HG03575 (cell line): Measurements from ENCODE around the gene INTS1.

Experiments used
- ATAC-seq: cut with Tn5 transposase; IDR thresholded peaks from one replicate; pipeline ENCODE4 v1.9.1; 2021; ENCODE audit not compliant: unreplicated experiment, insufficient number of reproducible peaks, low FRiP score; ENCODE audit errors: extremely low read depth

Gene INTS1

DNA sequence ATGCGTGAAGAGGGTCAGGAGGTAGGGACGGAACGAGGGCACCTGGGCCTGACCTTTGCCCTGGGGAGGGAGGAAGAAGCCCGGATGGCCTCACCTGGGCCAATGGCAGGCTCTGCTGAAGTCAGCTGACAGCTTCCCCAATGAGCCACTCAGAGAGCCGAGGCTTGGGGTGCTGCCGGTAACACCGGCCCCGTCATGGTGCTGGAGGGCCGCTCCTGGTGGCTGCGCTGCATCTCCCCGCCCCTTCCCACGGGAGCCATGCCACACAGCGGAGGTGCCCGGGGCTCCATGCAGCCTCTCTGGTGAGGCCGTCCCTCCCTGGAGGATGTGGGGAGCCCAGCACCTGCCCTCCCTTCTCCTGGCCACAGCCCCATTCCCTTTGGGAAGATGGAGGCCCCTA, 27.3 kb downstream of the INTS1 start:
- no peak for ATAC-seq

DNA sequence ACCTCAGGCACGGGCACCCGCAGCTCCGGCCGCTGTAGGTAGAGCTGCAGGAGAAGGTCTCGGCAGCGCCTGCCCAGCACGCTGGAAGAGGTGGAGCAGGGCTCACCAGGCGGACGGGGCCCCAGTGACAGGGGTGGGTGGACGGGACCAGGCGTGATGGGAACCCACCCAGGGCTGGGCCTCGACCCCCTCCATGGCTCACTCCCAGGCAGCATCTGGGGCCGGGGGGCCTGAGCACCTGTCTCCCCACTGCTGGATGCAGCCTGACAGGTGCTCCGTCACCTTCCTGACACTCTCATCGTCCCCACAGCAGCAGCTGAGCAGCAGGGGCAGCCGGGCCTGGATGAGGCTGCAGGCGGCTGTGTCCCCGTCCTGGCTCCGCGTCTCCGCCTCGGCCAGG, 28.2 kb downstream of the INTS1 start:
- ATAC-seq, result no peak

DNA sequence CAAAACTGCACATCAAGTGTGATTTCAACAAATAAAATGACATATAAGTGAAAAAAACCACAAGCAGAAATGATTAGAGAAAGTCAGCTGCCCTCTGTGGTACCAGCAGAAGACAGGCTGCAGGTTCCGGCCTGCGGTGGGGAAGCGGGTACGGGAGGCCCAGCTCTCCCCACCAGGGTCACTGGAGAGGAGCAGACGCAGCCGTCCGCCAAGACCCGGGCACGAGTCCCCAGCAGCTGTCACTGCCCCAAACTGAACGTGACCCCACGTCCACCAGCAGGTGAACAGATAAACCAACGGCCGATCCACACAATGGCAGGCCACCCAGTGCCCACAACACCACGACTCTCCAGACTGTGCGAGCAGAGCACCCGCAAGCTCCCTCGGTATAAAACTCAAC, 28.8 kb downstream of the INTS1 start:
- ATAC-seq, result no peak

DNA sequence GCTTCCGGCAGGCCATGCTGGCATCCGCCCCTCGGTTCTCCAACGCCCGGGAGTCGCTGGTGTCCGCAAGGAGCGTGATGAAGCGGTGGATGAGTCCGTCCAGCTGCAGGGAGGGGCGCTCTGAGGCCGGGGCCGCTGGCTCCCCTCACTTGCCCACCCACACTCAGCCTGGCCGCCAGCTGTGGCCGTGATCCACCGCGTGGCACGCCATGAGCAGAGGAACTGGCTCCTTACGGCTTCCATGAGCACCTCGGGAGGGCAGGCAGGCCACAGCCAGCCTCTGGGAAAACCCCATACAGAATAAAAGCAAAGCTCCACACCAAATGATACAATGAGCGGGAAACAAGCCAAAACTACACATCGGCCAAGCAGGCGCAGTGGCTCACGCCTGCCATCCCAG, 29.5 kb downstream of the INTS1 start:
- no peak for ATAC-seq

DNA sequence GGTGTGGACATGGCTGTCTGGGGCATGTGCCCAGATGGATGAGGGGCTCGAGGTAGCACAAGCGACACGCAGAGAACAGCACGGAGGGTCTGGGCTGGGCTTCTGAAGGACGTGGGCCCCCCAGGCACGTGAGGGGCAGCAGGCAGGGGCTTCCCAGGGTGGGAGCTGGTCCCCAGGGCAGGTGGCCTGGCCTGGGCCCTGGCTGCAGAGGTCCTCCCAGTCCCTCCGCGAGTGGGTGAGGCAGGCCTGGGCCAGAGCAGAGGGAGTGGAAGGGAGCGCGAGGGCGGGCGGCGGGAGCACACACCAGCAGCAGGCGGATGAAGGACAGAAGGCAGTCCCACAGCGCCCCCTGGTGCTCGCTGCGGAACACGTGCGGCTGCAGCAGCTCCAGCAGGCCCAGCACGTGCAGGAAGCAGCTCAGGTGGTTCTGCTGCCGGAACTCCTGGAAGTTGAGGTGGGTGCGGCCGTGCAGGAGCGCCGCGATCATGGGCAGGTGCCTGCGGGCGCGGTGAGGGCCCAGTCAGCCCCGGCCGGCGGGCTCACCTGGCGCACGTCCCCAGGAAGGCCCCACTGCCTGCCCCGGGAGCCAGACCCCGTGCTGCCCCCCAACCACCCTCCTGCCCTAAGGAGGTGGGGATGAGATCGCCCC, 30.2 kb downstream of the INTS1 start:
- no peak for ATAC-seq

DNA sequence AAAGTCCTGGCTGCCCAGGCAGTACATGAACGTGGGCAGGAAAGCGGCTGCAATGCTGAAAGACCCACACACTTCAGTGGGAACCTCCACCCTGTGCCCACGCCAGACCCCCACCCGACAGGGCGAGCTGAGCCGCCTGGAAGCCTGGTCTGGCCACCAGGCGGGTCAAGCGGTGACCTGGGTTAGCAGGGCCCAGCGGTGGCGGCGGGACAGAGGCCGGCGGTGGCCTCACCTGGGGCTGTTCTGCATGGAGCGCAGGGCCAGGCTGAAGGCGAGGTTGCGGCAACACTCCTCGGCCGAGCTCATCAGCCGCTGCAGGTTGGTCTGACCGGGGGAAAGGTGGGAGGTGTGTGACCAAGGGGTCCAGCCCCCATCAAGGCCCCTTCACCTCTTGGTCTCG, 33.3 kb downstream of the INTS1 start:
- ATAC-seq, result no peak

DNA sequence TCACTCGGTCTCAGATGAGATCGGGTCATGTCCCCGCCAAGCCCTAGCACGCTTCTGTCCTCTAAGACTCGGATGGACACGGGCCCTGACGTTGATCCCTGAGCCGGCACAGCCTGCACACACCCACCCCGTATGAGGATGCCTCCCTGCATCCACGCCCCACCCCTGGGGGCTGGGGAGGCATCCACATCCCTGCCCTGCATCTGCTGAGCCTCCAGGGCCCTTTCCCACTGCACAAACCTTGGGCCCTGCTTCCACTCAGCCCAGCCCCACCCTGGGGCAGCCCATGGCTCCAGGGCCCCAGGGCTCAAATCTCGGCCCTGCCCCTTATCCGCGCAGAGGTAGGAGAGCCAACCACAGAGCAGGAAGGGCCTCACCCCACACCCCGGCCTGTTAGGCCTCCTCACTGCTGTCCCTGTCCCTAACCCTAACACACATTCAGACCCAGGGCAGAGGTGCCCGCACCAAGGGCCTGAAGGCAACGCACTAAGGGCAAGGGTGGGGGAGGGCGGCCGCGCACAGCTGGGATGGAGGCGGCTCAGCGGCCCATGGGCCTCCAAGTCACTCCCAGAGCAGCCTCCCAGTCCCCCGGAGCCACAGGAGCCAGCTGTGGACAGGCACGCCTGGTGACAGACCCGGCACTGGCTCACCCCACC, 35.4 kb downstream of the INTS1 start:
- no peak for ATAC-seq

DNA sequence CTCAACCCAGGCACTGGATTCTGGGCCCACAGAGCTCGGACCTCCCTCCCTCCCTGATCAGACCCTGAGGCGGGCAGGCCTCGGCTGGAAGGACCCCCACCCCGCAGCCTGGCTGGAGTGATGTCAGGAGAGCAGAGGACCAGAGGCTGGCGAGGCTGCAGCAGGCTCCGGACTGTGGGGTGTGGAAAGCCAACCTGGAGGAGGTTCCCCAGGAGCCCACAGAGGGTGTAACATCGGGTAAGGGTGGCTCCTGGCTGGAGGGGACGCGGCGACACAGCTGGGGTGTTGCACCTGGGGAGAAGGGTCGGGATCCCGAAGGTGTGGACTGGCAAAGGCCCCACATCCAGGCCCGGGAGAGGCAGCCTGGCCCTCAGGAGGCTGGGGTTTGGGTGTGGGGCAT, 36.0 kb downstream of the INTS1 start:
- ATAC-seq, result no peak

DNA sequence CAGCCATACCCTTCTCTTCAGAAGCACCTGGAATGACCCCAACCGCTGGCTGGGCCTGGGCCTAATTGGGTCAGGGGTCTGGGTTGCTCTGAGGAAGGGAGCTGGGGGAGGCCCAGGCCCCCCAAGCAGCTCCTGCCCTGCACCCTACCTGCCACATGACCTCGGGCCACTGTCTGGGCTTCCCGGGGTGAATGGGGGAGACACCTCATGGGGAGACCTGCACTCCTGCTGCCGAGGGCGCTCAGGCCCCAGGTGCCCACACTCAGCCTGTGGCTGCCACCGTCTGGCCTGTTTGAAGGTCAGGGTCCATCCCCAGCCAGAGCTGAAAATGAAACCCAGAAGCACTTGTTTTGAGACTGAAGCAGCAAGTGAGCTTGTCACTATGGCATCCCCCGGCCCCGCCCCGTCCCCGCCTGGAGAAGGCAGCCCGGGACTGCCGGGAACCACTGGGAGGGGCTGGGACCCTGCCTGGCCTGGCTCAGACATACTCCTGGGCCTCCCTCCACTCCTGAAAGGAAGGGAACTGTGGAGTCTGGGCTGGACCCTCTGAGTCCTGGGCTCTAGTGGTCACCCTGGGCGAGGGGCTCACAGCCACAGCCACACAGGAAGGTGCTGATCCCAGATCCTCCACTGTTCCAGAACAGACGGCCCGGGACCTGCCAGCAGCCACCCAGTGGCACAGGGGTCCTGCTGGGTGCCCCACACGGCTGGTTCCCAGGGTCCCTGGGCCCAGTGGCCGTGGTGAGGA, 37.5 kb downstream of the INTS1 start:
- no peak for ATAC-seq

DNA sequence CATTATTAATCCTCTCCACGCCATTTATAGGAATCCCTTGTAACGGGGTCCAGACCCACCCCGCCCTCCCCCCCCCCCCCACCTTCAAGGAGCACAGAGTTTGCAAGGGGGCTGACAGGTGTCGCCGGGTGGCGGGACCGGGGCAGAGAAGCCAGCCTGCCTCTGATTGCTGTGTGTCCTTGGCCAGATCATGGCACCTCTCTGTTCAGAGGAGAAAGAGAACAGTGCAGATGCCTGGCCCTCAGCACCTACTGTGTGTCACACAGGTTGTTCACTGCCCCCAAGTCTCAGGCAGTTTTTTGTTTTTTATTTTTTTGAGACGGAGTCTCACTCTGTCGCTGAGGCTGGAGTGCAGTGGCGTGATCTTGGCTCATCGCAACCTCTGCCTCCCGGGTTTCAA, 39.5 kb downstream of the INTS1 start:
- ATAC-seq, result no peak

DNA sequence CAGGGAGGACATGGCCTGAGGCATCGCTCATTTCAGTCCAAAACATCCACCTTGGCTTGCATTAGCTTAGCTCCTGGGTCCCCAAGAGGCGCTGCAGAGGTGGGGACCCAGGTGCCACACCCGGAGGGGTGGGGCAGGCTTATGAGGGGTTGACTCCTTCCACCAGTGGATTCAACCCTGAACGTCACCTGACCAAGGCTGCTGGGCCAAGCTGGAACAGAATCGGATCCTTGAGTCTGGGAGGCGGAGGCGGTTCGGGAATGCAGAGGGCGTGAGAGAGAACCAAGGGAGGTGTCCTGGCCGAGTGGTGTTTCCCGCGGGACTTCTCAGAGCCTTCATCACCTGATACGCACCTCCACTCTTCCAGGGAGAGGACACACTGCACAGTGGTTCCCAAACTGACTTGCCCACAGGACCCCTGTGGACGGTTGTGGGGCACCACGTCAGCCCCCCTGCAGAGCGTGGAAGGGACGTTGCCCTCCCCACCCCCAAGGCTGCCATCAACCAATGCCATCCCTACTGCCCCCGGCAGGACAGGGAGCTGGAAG, 40.4 kb downstream of the INTS1 start:
- ATAC-seq, result no peak

DNA sequence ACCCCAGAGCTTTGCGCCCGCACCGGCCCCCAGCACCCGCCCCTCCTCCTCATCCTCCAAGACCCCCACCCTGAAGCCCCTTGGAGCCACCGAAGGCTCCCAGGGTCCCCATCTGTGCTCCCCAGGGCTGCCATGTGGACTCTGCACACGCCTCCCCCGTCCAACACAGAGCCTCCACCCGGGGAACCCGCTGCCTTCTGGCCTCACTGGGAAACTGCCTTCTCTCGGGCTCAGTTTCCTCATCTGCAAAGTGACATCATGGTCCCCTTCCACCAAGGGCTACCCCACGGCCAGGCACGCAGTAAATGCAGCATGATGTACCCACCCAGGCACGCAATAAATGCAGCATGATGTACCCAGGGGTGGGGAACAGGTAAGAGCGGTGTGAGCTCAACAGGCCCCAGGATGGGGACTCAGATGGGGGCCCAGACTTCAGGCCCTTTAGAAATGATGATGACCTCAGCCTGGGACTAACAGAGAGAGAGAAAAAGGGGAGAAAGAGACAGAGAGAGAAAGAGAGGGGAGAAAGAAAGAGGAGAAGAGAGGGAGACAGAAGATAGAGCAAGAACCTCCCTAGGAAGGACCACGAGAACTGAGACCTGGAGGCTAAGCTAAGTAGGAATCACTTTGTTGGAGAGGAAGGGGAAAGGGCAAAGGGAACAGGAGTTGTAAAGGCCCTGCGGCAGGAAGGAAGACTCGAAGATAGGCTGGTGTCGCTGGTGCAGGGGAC, 42.4 kb downstream of the INTS1 start:
- ATAC-seq, result no peak

DNA sequence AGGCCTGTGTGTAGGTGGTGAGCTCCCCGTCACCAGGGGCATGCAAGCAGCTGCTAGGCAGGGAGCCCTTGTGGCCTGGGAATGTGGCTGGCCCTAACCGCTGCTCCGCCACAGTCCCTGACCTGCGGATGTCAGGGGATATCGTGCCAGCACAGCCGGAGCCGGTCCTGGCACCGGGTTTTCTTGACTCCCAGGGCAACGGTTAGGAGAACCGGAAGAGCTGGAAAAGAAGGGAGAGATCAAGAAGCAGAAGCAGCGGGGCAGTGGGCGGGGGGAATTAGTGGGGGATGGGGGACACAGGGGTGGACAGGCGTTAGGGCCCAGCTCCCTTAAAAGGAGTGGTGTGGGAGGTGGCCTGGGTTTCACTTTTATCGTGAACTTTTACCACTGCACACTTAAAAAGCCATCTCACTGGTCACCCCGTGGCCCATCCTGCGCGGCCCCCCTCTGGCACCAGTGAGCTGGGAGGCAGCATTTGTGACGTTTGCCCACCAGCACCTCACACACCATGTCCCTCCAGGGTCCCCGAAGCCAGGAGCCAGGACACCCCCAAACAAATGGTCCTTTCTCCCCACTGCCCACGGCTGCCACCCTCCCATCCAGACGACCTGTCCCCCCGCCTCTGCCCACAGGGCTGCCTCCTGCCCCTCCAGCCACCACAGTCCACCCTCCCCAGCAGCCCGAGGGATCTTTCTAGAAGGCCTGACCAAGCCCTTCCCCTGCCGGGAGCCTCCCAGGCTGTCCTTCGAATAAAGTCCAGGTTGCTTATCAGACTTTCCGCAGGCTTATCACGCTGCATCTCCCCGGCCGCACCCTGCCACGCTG, 43.2 kb downstream of the INTS1 start:
- ATAC-seq, result no peak

DNA sequence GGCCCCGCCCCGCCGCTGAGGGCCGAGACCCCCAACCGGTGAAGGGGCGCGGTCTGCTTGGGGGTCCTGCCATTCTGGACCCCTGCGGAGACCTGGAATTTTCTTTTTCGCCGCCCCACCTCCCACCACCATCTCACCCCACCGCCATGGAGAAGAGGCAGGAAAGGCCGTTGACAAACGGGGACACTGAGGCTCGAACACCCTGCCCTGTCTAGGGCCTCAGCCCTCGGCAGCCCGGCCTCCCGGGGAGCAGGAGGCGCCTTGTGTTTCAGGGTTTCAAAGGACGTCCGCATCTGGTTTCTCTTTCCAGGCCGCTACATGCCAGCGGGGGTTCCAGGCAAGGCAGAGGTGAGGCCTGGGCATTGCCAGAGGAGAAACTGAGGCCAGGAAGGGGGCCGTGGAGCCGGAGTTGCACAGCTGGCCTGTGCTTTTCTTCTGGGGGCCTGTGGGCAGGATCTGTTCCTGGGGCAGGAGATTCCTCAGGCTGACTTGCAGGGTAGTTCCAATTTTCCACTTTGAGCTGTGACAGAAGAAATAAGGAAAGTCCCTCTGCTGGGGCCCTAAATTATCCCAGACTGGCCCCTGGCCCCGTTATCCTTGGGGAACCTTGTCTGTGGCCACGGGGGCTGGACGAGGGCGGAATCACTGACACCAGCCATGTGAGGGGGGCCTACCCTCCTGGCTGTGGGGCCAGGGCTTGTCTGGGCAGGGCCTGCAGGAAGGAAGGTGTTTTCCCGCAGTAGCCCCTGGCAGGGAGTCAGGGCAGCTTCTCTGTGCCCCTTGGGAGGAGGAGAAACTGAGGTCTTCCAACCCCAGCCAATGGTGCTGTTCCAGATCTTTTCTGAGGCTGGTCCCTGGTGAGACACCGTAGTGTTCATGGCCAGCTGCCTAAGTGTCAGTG, 44.0 kb downstream of the INTS1 start:
- ATAC-seq, result no peak

DNA sequence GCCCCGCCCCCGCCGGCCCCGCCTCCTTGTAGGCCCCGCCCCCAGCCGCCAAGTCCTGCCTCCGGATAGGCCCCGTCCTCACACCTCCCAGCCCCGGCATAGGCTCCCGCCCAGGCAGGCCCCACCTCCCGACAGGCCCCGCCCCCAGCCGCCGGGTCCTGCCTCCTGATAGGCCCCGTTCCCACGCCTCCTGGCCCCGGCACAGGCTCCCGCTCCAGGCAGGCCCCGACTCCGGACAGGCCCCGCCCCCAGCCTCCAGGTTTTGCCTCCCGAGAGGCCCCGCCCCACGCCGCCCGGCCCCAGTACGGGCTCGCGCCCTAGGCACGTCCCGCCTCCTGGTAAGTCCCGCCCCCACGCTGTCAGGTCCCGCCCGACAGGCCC, 44.7 kb downstream of the INTS1 start:
- ATAC-seq, result peak; percentile 48

DNA sequence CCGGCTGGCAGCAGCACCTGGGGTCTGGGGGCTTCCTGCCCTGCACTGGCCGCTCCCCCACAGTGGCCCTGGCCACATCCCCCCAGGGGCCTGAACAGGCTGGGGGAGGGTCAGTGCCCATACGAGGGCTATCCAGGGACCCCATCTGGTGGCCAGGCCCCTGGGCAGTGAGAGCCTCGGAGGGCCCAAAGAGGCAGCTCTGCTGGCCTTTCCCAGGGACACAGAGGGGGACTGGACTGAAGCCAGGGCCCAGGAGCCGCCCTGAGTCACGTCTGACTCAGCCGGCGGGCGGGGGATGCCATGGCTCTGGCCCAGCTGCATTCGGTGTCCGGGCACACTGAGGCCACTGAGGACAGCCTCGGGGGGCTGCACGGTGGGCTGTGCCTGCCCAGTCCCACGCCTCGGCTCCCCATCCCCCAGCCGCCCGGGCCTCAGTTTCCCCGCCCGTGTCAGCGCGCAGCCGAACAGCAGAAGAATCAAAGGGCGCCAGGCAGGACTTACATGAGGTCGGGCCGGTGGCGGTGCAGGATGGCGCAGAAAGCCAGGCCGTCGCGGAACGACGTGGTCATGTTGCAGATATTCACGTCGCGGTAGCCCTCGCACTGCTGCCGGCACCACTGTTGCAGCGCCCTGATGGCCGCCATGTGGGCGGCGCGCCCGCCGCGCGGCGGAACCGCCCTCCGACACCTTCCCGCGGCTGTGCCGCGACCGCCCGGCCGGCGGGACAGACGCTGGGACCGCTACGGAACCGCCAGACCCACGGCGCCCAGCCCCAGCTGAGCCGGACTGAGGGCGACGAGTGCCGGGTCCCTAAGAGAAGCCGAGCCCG, 45.3 kb downstream of the INTS1 start, which contains the start of gene MICALL2:
Gene MICALL2, minus strand, starts transcription at position 788 of the 829 bp plus-strand sequence. Its CDS starts 144 bp downstream, at position 644.
- no peak for ATAC-seq
